ENCODE results near the gene SIAH2. TPM values are rescaled to one million over a fixed set of nuclear protein-coding genes. Genes with fewer than 3 reads are reported as not detected.

SIAH2 gene
- polyA plus RNA-seq, 1 of the 3 experiments (the other 2 are of a cell fraction): 18.4 TPM

- ChIA-PET POLR2A (no interaction called here), CTCF (interaction anchor here (0.7 to 1.2 kb wide), 3 partner anchors 9 to 33 kb away, joined by 3 to 5 read pairs (median 4); no protein-coding TSS in a partner anchor)
These were observed 8.1 kb downstream of the SIAH2 start for GRCh38 chr3:150754896-150755295.

GRCh38 chr3:150751781-150752263 lies 11.1 kb downstream of the SIAH2 start:
- Histone ChIP-seq H3K4me1 (ENCODE audit: control insufficient read depth in 1 of 2, insufficient read depth in 2 of 2, low read depth in 1 of 2, low read length in 1 of 2) (peaks cover 2 to 15% of the 10 kb centered on the region in 2 experiments; a peak in 2 of 4 replicates), H3K9me3 (no peaks in the 10 kb centered on the region), H3K27ac (ENCODE audit: low read depth in 2 of 2, low read length in 1 of 2) (no peak overlapping the region), H3K9ac (no peak overlapping the region), H4K20me1 (ENCODE audit: insufficient read depth) (peaks cover 28% of the 10 kb centered on the region), H2AFZ (ENCODE audit: low read depth) (no peak overlapping the region), H3K27me3 (ENCODE audit: insufficient read depth) (no peaks in the 10 kb centered on the region), H3F3A (replicated peaks; ENCODE audit: insufficient read depth) (no peaks in the 10 kb centered on the region), H3K79me2 (ENCODE audit: insufficient read depth) (peaks cover 95% of the 10 kb centered on the region), H3K4me2 (no peak overlapping the region), H3K36me3 (replicated peaks in 1 of 2; ENCODE audit: control insufficient read depth in 1 of 2, insufficient read depth in 2 of 2, low read length in 1 of 2) (peaks cover 0 to 4% of the 10 kb centered on the region in 2 experiments), H3K4me3 (ENCODE audit: low read depth in 2 of 2, low read length in 1 of 2) (no peak overlapping the region), H3K9me2 (no peaks in the 10 kb centered on the region)
- TF ChIP-seq TCF12 (IDR thresholded peaks at IDR 0.05) (no peak), CTCF (IDR thresholded peaks at IDR 0.05) (no peak), IRF3 (IDR thresholded peaks at IDR 0.05; ENCODE audit: low read depth, low read length) (no peak), ZBTB33 (IDR thresholded peaks at IDR 0.05; ENCODE audit: borderline replicate concordance, low read depth) (no peak), SIN3A (IDR thresholded peaks at IDR 0.05; ENCODE audit: borderline replicate concordance, low read depth, low read length) (no peak)
- CTCF ChIA-PET: interaction anchor here (1.0 to 1.1 kb wide), 2 partner anchors 31 to 36 kb away, joined by 4 read pairs; no protein-coding TSS in a partner anchor
- no peak for DNase-seq
- POLR2A ChIA-PET: interaction anchor here (2.5 kb wide), 1 partner anchor 10 kb away, joined by 6 read pairs; no protein-coding TSS in a partner anchor
- WGBS (ENCODE audit: low lambda C conversion rate): 96% methylated on average over 2 of the region's 2 CpGs

More at GRCh38 chr3:150754896-150755295, 8.1 kb downstream of the SIAH2 start:
- Histone ChIP-seq H3K4me2 (no peak overlapping the region), H2AFZ (ENCODE audit: low read depth) (no peak overlapping the region), H3K9me3 (no peaks in the 10 kb centered on the region), H3K79me2 (ENCODE audit: insufficient read depth) (peaks cover 96% of the 10 kb centered on the region), H3F3A (replicated peaks; ENCODE audit: insufficient read depth) (no peaks in the 10 kb centered on the region), H3K9ac (no peak overlapping the region), H3K4me3 (ENCODE audit: low read depth in 2 of 2, low read length in 1 of 2) (no peak overlapping the region), H3K27me3 (ENCODE audit: insufficient read depth) (no peaks in the 10 kb centered on the region), H3K27ac (ENCODE audit: low read depth in 2 of 2, low read length in 1 of 2) (no peak overlapping the region), H4K20me1 (ENCODE audit: insufficient read depth) (peaks cover 37% of the 10 kb centered on the region), H3K4me1 (ENCODE audit: control insufficient read depth in 1 of 2, insufficient read depth in 2 of 2, low read depth in 1 of 2, low read length in 1 of 2) (no peaks in the 10 kb centered on the region; a peak in 2 of 4 replicates), H3K36me3 (replicated peaks in 1 of 2; ENCODE audit: control insufficient read depth in 1 of 2, insufficient read depth in 2 of 2, low read length in 1 of 2) (peaks cover 4 to 6% of the 10 kb centered on the region in 2 experiments), H3K9me2 (no peaks in the 10 kb centered on the region)
- no peak for DNase-seq
- no peak for TF ChIP-seq GATA2 (CRISPR knock-in tag; IDR thresholded peaks at IDR 0.05)
- TF ChIP-seq USF2 (IDR thresholded peaks at IDR 0.05; ENCODE audit: borderline replicate concordance, low read depth, low read length): no peak
- no peak for TF ChIP-seq FOXJ3 (CRISPR knock-in tag; IDR thresholded peaks at IDR 0.05)
- no peak for TF ChIP-seq FOSL2 (IDR thresholded peaks at IDR 0.05; ENCODE audit: borderline replicate concordance, low read depth)
- no peak for TF ChIP-seq RFX5 (IDR thresholded peaks at IDR 0.05; ENCODE audit: low read length)
- no peak for TF ChIP-seq TAF1 (IDR thresholded peaks at IDR 0.05; ENCODE audit: borderline replicate concordance, low read depth, low read length)
- 96% methylated on average over 3 of the region's 3 CpGs for WGBS (ENCODE audit: low lambda C conversion rate)
